C4-2B (cell line): ENCODE data around the gene RAB31.

Experiments
- H3K27ac ChIP-seq: fragments of 450-650 bp; 2 replicates; pipeline ENCODE4 v1.5.1; 2017
- CTCF ChIP-seq: fragments of 450-650 bp; conservative IDR thresholded peaks from 2 replicates; pipeline ENCODE4 v1.5.1; 2017; ENCODE audit warnings: mild to moderate bottlenecking
- ZFX ChIP-seq: fragments of 450-650 bp; IDR thresholded peaks from 2 replicates; pipeline ENCODE4 v1.6.1; 2017

RAB31 gene

DNA sequence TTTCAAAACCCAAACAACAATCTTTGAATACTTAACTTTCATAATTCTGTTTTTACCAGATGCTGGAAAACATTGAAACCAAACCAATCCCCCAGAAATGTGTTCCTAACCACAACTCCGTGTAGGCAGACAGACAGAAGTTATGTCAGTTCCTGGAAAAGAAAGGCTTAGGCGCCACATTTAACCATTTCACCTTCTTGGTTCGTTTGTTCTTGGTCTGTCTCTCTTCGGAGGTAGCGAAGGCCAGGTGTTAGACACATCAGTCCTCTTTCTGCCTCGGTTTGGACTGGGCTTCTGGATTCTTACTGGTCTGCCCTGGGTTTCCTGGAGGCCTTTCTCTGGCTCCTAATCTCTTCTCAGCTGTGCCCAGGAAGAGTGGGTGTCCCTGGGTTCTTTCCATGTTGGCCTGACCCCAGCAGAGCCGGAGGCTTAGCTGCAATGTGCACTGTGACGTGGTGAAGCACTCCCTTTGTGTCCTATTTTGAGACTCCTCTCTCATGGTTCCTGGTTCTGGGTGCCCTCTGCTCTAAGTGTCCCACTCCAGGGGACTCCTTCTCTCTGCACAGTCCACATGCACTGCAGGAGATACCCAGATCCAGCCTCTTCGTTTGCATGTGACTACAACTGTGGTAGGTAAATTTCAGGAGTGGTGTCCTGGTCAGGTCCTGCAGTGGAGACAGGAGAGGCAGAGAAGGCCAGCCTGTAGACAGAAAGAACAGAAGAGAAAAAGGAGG is 23.1 kb upstream of the RAB31 start:
- no peak overlapping the region for H3K27ac ChIP-seq
- no peak for TF ChIP-seq CTCF
- no peak for TF ChIP-seq ZFX

DNA sequence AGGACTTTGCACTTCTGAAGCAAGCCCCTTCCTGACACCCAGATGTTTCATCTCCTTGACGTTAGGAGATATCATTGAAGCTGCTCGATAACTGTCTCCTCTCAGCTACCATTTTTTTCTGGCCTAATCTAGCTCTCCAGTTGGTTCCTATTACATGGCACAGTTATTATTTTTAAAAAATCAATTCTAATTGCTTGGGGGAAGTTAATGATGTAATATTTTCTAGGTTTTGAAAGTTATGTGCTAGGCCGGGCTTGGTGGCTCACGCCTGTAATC is 22.5 kb upstream of the RAB31 start:
- H3K27ac ChIP-seq = no peak overlapping the region
- TF ChIP-seq CTCF (no peak), ZFX (no peak)

- H3K27ac ChIP-seq = no peak overlapping the region
Measured at GRCh38 chr18:9688036-9688741, 19.9 kb upstream of the RAB31 start.

DNA sequence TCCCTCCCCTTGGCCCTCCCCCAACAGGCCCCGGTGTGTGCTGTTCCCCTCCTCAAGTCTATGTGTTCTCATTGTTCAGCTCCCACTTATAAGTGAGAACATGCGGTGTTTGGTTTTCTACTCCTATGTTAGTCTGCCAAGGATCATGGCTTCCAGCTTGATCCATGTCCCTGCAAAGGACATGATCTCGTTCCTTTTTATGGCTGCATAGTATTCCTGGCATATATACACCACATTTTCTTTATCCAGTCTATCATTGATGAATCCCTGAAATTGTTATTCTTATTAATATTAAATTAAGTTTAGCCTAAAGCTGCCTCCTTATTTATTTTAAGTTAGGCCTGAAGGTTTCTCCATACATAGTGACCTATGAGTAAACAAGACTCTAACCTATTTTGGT is 18.8 kb upstream of the RAB31 start:
- TF ChIP-seq ZFX = no peak
- no peak overlapping the region for H3K27ac ChIP-seq

More at GRCh38 chr18:9688036-9688741, 19.9 kb upstream of the RAB31 start:
- TF ChIP-seq CTCF (no peak), ZFX (no peak)

DNA sequence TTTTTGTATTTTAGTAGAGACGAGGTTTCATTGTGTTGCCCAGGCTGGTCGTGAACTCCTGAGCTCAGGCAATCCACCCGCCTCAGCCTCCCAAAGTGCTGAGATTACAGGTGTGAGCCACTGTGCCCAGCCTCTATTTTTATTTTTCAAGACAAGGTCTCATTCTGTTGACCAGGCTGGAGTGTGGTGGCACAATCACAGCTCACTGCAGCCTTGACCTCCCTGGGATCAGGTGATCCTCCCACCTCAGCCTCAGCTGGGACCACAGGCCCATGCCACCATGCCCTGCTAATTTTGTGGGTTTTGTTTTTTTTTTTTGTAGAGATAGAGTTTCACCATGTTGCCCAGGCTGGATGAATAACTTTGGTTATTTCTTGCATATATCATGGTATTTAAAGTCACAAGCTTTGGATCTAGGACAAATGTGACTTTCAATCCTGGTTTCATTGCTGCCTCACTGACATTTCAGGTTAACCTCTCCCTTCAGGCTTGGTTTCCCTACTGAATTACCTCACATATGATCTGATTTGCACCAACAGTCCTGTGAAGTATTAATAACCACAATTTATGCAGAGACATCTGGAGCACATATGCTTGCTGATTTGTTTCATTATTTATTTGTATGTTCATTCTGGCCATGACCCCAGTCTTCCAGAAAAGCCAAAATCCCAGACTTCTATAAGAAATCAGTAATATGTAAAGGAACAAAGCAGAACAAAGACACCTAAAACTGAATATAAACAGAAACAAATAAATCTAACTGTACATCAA is 17.5 kb upstream of the RAB31 start:
- TF ChIP-seq ZFX (no peak), CTCF (no peak)
- no peak overlapping the region for H3K27ac ChIP-seq

- H3K27ac ChIP-seq = no peak overlapping the region
- TF ChIP-seq CTCF (no peak), ZFX (no peak)
Measured at GRCh38 chr18:9691235-9691634, 16.9 kb upstream of the RAB31 start.

- TF ChIP-seq CTCF (no peak), ZFX (no peak)
- no peak overlapping the region for H3K27ac ChIP-seq
Measured at GRCh38 chr18:9694174-9694573, 13.9 kb upstream of the RAB31 start.
